SW 1271 (cell line): ENCODE measurements around the gene ACTL8.

Experiments
- DNase-seq, 2 experiments: peaks; one replicate each; lab custom pipeline; 2025; lab: John Stamatoyannopoulos, UW

ACTL8 gene

GRCh38 chr1:17755120-17755519 lies at the start of gene ACTL8:
ACTL8 (plus strand) TSS chr1:17755333; CDS start chr1:17823009, 67,676 bp downstream.
- DNase-seq: no peak

- no peak for DNase-seq
These were observed 48.7 kb upstream of the ACTL8 start for GRCh38 chr1:17706445-17706844.

GRCh38 chr1:17709981-17710380 lies 45.2 kb upstream of the ACTL8 start:
- no peak for DNase-seq

GRCh38 chr1:17710889-17711576 lies 44.1 kb upstream of the ACTL8 start:
- no peak for DNase-seq

- DNase-seq: no peak
These were observed 43.6 kb upstream of the ACTL8 start for GRCh38 chr1:17711577-17711910.

GRCh38 chr1:17711941-17712340 lies 43.2 kb upstream of the ACTL8 start:
- DNase-seq: no peak

GRCh38 chr1:17713993-17714392 lies 41.1 kb upstream of the ACTL8 start:
- no peak for DNase-seq

GRCh38 chr1:17717594-17718535 lies 37.3 kb upstream of the ACTL8 start:
- DNase-seq: no peak

- DNase-seq: no peak
These were observed 35.3 kb upstream of the ACTL8 start for GRCh38 chr1:17719874-17720273.

GRCh38 chr1:17721444-17721843 lies 33.7 kb upstream of the ACTL8 start:
- DNase-seq: no peak

GRCh38 chr1:17723684-17724083 lies 31.4 kb upstream of the ACTL8 start:
- no peak for DNase-seq

- no peak for DNase-seq
These were observed 31.0 kb upstream of the ACTL8 start for GRCh38 chr1:17724150-17724549.

GRCh38 chr1:17725084-17725719 lies 29.9 kb upstream of the ACTL8 start:
- no peak for DNase-seq

GRCh38 chr1:17725811-17726582 lies 29.1 kb upstream of the ACTL8 start:
- no peak for DNase-seq

- DNase-seq: no peak
These were observed 26.9 kb upstream of the ACTL8 start for GRCh38 chr1:17728123-17728712.

- no peak for DNase-seq
These were observed 25.9 kb upstream of the ACTL8 start for GRCh38 chr1:17729248-17729647.

GRCh38 chr1:17729909-17730308 lies 25.2 kb upstream of the ACTL8 start:
- DNase-seq: no peak

- DNase-seq: no peak
These were observed 23.7 kb upstream of the ACTL8 start for GRCh38 chr1:17731460-17731859.

GRCh38 chr1:17732475-17732874 lies 22.7 kb upstream of the ACTL8 start:
- no peak for DNase-seq

- DNase-seq: no peak
These were observed 21.5 kb upstream of the ACTL8 start for GRCh38 chr1:17733661-17734060.

- DNase-seq: no peak
These were observed 20.5 kb upstream of the ACTL8 start for GRCh38 chr1:17734609-17735008.

- DNase-seq: no peak
These were observed 19.8 kb upstream of the ACTL8 start for GRCh38 chr1:17735348-17735747.
